ENCODE results near the gene TXNRD2.
"Not testable (repeated sequence)": the region's sequence is repeated elsewhere in the genome, so short reads cannot be mapped to it uniquely, and the experiment has no call there.

The TXNRD2 gene

DNA sequence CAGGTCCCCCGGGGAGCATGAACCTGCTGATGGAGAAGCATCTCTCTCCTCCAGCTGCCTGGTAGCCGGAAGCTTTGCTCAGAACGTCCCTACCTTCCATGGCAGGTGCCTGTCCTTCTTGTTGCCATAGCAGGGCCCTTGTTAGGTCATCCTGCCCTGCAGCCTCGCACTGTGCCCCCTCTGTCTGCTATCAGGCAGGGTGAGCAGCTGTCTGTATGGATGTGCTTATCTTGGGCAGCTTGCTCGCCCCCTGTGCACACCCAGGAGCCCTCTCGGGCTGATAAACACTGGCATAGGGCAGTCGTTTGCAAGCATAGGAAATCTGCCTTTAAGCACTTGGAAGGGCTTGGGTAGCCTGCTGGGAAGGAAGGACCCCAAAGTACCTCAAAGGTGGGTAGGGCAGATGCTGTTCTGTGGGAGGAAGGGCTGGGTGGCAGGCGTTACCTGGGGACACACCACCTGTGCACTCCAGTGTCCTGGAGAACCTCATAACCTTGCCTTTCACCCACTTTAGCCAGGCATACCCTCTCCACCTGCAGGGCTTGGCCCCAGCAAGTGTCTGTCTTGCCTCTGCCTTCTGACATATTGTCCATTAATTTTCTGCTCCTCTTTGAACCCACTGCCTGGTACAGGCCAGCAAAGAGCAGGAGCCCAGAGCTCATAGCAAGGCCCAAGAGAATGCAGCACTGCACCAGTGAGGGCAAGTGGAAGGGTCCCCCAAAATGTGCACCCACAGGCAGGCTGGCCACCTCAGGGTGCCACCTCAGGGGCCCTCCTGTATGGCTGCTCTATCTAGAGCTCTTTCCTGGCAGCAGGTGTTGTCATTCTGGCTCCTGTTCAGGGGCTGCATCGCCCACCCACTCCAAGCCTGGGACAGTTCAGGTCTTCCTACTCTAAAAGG, 8.0 kb downstream of the TXNRD2 start:
- H3K27ac Mint-ChIP-seq = no peak overlapping the region
- no peak for DNase-seq
- peaks cover 2% of the 10 kb centered on the region for H3K4me1 Mint-ChIP-seq
- H3K27me3 Mint-ChIP-seq = no peaks in the 10 kb centered on the region
- CTCF ChIA-PET = interaction anchor here (0.6 kb wide), 1 partner anchor 191 kb away, joined by 3 read pairs; no protein-coding TSS in a partner anchor
- H3K4me3 Mint-ChIP-seq = no peak overlapping the region
- H3K36me3 Mint-ChIP-seq = peaks cover 24% of the 10 kb centered on the region
- H3K9me3 Mint-ChIP-seq = peaks cover 14% of the 10 kb centered on the region

DNA sequence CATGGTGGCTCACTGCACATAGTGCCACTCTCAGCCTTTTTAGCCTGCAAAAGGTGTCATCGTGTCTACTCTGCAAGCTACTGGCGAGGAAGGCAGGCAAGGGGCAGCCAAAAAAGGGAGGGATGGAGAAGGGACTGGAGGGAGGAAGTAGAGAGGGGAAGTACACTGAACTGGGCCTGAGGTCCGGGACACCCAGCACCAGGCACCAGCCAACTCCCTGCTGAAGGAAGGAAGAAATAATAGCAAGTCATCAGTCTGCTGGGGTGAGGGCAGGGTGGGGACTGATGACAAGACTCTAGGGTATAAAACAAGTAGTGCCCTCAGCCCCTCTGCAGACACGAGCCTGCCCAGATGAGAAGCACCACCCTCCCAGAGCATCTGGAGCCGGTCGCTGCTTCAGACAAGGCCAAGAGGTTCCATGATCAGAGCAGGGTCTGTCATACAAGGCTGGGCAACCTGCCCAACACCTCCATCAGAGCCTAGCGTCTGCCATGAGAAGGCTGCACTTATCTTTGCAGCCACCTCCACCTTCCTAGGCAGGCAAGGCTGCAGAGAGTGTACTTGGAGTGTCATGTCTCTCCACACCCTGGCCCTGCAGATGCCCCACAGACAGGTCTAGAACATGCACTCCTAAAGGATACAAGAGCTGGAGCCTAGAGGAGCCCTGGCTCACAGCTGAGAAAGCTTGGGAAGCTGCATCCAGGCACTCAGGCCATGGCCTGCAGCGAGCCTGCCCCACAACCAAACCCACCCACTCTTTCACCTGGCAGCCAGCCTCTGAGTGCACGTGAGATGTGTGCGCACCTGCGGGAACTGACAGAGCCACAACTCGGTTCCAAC, 9.0 kb downstream of the TXNRD2 start:
- Mint-ChIP-seq H3K9me3 (peaks cover 14% of the 10 kb centered on the region), H3K36me3 (peaks cover 17% of the 10 kb centered on the region), H3K4me3 (no peak overlapping the region), H3K4me1 (peaks cover 2% of the 10 kb centered on the region), H3K27ac (no peak overlapping the region), H3K27me3 (no peaks in the 10 kb centered on the region)
- DNase-seq = no peak
- CTCF ChIA-PET = no interaction called here

DNA sequence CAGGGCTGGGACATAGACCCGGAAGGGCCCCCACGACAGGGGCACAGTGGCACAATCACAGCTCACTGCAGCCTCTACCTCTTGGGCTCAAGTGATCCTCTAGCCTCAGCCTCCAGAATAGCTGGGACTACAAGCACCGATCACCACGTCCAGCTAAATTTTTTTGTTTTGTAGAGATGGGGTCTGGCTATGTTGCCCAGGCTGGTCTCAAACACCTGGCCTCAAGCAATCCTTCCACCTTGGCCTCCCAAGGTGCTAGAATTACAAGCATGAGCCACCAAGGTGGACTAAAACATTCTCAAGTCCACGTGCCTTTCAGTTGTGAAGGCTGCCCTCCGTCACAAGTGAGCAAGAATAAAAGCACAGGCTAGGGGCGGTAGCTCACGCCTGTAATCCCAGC, 10.1 kb downstream of the TXNRD2 start:
- H3K27ac Mint-ChIP-seq = no peak overlapping the region
- no peak for DNase-seq
- H3K4me3 Mint-ChIP-seq = no peak overlapping the region
- H3K27me3 Mint-ChIP-seq = no peaks in the 10 kb centered on the region
- peaks cover 12% of the 10 kb centered on the region for H3K9me3 Mint-ChIP-seq
- peaks cover 13% of the 10 kb centered on the region for H3K36me3 Mint-ChIP-seq
- H3K4me1 Mint-ChIP-seq = peaks cover 2% of the 10 kb centered on the region
- CTCF ChIA-PET = no interaction called here

DNA sequence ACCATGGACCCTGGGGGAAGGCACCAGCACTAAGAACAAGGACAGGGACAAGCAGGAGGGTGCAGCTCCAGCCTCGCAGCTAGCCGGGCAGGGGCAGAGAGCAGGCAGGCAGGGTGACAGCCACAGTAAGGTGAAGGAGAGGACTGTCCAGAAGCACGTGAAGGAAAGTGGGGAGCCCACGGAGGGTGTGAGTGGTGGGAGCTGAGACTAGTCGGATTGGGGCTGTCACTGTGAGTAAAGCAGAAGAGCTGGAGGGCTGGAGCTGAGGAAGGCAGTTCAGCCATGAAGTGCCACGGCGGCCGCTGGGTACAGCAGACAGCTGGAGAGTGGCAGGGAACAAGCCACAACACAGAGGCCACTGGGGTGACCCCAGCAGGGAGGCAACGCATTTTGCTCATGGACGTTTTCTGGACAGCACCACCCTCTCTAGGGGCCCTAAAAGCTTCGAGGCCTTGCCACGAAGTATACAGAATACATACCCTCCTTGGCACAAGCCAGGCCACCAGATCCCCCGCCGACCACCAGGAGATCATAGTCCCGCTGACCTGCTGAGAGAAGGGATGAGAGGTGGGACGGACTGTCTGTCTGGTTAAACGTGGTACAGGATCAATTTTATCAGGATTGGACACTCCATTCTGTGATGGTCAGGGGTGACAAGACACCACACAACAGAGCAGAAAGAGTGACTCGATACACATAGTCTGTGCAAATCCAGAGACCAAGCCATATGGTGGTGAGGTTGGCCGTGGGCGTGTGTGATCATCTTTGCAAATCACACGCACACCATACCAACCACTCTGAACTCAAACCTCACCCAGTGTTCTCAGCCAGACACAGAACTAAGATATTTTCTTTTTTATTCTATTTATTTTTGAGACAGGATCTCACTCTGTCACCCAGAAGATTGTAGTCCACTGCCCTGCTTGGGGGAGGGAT, 10.8 kb downstream of the TXNRD2 start:
- Mint-ChIP-seq H3K4me3 (no peak overlapping the region), H3K4me1 (peaks cover 2% of the 10 kb centered on the region), H3K27ac (no peak overlapping the region), H3K9me3 (peaks cover 7% of the 10 kb centered on the region), H3K27me3 (no peaks in the 10 kb centered on the region), H3K36me3 (peaks cover 7% of the 10 kb centered on the region)
- no peak for DNase-seq
- CTCF ChIA-PET = no interaction called here

DNA sequence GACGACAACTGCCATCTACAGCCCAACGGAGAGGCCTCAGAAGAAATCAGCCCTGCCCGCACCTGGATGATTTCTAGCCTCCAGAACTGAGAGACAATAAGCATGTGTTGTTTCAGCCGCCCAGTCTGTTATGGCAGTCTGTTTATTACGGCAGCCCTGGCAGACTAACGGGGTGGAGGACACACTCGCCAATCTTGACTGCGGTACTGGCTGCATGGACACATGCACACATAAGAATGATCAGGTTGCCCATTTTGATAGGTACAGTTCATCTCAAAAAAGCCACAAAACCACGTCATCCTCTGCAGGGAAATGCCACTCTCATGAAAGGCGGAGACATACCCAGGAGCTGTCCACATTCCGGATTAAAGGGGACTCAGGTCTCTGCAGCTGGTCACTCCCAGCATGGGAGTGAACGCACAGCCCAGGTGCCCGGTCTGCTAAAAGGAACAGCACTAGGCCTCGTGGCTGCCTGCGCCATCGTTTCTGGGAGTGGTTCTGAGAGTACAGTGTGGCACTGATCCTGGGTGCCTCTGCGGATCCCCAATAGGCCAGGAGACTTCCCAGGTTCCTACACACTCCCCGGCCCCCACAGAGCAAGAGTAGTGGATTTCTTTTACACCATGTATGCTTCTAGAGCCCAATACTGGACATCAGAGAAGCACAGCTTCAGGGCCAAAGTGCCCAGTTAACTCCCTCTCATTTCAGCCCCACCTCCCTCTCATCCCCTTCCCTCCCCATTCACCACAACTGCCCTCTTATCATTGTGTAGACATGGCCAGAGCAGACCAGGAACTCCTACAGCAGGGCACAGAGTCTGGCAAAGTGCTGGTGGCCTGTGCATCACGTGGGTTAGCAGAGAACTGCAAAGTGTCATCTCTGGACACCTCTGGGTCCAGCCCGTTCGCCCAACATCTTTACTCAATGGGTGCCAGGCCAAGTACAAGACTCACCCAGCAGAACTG, 11.8 kb downstream of the TXNRD2 start:
- peaks cover 2% of the 10 kb centered on the region for H3K4me1 Mint-ChIP-seq
- H3K4me3 Mint-ChIP-seq = no peak overlapping the region
- no peaks in the 10 kb centered on the region for H3K36me3 Mint-ChIP-seq
- H3K9me3 Mint-ChIP-seq = no peaks in the 10 kb centered on the region
- CTCF ChIA-PET = no interaction called here
- no peaks in the 10 kb centered on the region for H3K27me3 Mint-ChIP-seq
- H3K27ac Mint-ChIP-seq = no peak overlapping the region
- DNase-seq = no peak

DNA sequence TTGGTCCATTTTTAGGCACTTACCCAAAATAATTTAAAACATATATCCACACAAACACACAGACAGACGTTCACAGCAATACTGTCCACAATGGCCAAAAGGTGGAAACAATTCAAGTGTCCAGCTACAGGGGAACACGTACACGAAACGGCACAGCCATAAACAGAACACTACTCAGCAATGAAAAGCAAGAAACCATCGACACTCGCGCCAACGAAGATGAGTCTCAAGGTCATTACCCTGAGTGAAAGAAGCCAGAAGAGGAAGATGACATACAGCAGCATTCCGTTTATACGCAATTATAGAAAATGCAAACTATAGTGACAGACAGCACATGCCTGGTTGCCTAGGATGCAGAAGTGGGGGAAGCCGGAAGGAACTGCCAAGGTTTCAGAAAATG, 13.4 kb downstream of the TXNRD2 start:
- no peaks in the 10 kb centered on the region for H3K27me3 Mint-ChIP-seq
- DNase-seq = no peak
- peaks cover 2% of the 10 kb centered on the region for H3K4me1 Mint-ChIP-seq
- no peak overlapping the region for H3K27ac Mint-ChIP-seq
- no peaks in the 10 kb centered on the region for H3K36me3 Mint-ChIP-seq
- no peaks in the 10 kb centered on the region for H3K9me3 Mint-ChIP-seq
- CTCF ChIA-PET = no interaction called here
- H3K4me3 Mint-ChIP-seq = no peak overlapping the region

DNA sequence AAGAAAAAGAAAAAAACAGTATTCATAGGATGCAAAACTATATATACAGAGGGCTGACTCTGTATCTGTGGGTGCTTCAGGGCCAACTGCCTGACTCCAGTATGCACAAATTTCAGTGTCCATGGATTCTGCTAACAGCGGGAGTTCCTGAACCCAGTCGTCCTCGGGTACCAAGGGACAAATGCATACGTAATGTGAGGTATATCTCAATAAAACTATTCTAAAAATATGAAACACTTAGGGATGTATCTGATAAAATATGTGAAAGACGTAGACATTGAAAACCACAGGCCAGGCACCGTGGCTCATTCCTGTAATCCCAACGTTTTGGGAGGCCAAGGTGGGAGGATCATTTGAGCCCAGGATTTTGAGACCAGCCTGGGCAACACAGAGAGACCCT, 13.9 kb downstream of the TXNRD2 start:
- Mint-ChIP-seq H3K36me3 (no peaks in the 10 kb centered on the region), H3K4me3 (no peak overlapping the region), H3K4me1 (peaks cover 2% of the 10 kb centered on the region), H3K27me3 (no peaks in the 10 kb centered on the region), H3K27ac (no peak overlapping the region), H3K9me3 (no peaks in the 10 kb centered on the region)
- CTCF ChIA-PET = no interaction called here
- no peak for DNase-seq

DNA sequence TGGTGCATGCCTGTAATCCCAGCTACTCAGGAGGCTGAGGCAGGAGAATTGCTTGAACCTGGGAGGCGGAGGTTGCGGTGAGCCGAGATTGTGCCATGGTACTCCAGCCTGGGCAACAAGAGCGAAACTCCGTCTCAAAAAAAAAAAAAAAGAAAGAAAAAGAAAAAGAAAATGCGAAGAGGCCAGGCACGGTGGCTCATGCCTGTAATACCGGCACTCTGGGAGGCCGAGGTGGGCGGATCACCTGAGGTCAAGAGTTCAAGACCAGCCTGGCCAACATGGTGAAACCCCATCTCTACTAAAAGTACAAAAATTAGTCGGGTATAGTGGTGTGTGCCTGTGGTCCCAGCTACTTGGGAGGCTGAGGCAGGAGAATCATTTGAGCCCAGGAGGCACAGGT, 15.6 kb downstream of the TXNRD2 start:
- CTCF ChIA-PET = interaction anchor here (1.0 kb wide), 1 partner anchor 195 kb away, joined by 4 read pairs; no protein-coding TSS in a partner anchor
- H3K27me3 Mint-ChIP-seq, H3K4me3 Mint-ChIP-seq, H3K36me3 Mint-ChIP-seq, H3K27ac Mint-ChIP-seq, H3K4me1 Mint-ChIP-seq, DNase-seq, H3K9me3 Mint-ChIP-seq: not testable (repeated sequence)

DNA sequence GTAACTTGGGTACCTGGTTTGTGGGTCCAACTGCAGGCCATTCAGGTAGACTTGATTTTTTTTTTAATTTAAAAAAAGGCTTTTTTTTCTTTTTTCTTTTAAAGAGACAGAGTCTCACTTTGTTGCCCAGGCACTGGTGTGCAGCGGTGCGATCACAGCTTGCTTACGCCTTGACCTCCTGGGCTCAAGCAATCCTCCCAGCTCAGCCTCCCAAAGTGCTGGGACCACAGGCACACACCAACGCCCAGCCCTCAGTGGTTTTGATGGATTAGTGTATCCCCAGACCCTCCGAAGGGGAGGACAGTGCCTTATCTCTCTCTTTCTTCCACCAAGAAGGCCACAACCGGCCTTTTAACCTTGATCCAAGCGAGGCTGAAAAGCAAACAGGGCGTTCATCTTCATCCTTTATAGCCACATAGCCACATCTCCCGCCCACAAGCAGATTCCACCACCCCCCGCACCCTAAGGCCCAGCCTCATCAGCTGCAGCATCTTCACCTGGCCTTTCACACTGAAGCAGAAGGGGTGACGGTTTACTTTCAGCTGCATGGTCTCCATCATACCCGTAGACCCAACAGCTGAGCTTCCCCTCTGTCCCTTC, 17.6 kb downstream of the TXNRD2 start:
- CTCF ChIA-PET = interaction anchor here (0.7 to 1.3 kb wide), 2 partner anchors 25 to 229 kb away, joined by 3 to 4 read pairs; no protein-coding TSS in a partner anchor
- DNase-seq = no peak
- no peaks in the 10 kb centered on the region for H3K36me3 Mint-ChIP-seq
- H3K4me1 Mint-ChIP-seq = no peaks in the 10 kb centered on the region
- no peaks in the 10 kb centered on the region for H3K27me3 Mint-ChIP-seq
- H3K27ac Mint-ChIP-seq = no peak overlapping the region
- no peaks in the 10 kb centered on the region for H3K9me3 Mint-ChIP-seq
- no peak overlapping the region for H3K4me3 Mint-ChIP-seq

DNA sequence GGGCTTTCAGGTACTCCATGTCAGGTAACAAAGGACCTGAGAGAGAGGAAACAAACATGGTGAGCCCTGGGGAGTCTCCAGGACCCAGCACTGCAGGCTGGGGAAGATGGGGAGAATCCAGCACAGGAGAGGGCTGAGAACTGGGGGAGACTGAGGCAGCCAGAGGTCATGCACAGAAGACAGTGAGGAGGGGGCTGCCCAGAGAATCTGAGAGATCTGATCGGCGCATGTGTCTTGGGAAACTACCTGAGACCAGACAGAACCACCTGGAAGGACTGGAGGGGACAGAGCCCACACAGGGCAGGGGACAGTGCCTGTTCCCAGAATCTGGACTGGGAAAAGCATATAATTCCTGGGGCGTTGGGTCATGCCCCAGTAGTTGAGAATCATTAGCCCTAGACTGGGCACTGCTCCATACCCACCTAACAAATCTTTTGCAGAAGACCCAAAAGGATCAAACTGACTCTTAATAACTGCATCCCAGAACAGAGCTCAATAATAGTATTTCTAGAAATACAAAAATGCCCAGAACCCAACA, 20.0 kb downstream of the TXNRD2 start:
- H3K36me3 Mint-ChIP-seq = peaks cover 3% of the 10 kb centered on the region
- no peak overlapping the region for H3K27ac Mint-ChIP-seq
- H3K4me3 Mint-ChIP-seq = no peak overlapping the region
- DNase-seq = no peak
- no peaks in the 10 kb centered on the region for H3K27me3 Mint-ChIP-seq
- H3K9me3 Mint-ChIP-seq = no peaks in the 10 kb centered on the region
- CTCF ChIA-PET = interaction anchor here (0.6 kb wide), 1 partner anchor 76 kb away, joined by 3 read pairs; no protein-coding TSS in a partner anchor
- H3K4me1 Mint-ChIP-seq = no peaks in the 10 kb centered on the region

DNA sequence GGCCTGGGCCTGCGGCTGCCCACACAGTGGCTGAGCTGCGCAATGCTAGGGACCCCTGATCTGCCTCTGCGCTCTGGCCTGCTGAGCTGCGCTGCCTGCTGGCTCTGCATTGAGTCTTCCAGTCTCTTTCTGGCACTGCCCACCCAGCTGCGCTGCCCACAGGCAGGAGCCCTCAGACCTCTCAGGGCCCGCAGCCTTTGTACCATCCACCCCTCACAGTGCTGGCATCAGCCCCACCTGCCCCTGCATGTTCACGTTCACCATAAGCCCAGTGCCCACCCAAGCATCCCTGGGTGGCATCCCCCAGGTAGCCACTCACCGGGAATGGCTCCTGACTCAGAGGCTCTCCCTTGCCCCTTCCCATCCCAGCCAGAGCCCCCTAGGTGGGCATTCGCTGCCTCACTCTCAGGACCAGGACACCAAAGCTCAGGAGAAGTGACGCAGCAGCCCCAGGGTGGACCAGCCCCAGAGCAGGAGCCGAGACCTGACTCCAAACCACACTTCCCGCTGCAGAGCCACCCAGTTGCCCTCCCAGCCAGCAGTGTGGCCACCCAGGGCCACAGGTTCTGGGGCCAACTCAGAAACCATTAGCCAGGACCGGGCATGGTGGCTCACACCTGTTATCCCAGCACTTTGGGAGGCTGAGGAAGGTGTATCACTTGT, 21.8 kb downstream of the TXNRD2 start:
- Mint-ChIP-seq H3K9me3 (no peaks in the 10 kb centered on the region), H3K27me3 (no peaks in the 10 kb centered on the region), H3K4me1 (no peaks in the 10 kb centered on the region), H3K27ac (no peak overlapping the region), H3K36me3 (peaks cover 6% of the 10 kb centered on the region), H3K4me3 (no peak overlapping the region)
- CTCF ChIA-PET = interaction anchor here (1.3 kb wide), 1 partner anchor 10 kb away, joined by 5 read pairs; no protein-coding TSS in a partner anchor
- DNase-seq = no peak

Data from activated naive CD4-positive, alpha-beta T cell treated with anti-CD3 and anti-CD28 coated beads, Interleukin-2, amount 10 ng/mL, durations not matched to agents 7 days and 5 days (primary cell).